HG02571 (cell line): ENCODE data around the gene ASPSCR1.
"Not testable (repeated sequence)": the region's sequence is repeated elsewhere in the genome, so short reads cannot be mapped to it uniquely, and the experiment has no call there.

ENCODE experiments used
- ATAC-seq: cut with Tn5 transposase; IDR thresholded peaks from one replicate; pipeline ENCODE4 v1.9.1; 2021; ENCODE audit warnings: mild to moderate bottlenecking, moderate library complexity; ENCODE audit not compliant: unreplicated experiment

ASPSCR1 gene

DNA sequence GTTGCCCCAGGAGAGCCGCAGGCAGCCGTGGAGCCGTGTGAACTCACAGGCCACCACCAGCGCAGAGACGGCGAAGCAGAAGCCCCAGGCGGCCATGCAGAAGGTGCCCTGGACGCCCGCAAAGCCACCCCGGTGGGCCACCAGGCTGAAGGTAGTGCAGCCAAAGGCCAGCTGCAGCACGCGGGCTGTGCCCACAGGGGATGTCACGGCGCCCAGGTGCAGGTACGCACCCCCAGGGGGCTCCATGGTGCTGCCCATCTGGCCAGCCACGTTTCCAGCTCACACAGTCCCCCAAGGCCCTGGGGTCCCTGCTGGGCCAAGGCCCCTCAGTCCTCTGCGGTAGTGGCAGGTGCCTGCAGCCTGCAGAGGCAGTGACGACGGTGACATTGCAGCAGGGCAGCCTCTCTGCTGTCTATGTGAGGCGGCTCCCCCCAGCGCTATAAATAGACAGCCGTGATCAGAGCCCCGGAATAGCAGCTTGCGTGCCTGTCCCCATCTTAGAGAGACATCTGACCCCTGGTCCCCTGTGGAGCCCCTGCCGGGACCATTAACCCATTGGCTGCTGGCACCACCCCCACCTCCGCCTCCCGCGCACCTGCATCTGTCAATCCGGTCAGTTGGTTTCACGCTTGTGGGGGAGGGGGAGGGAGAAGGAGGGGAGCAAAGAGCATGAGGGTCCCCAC, 35.8 kb upstream of the ASPSCR1 start:
- no peak for ATAC-seq

DNA sequence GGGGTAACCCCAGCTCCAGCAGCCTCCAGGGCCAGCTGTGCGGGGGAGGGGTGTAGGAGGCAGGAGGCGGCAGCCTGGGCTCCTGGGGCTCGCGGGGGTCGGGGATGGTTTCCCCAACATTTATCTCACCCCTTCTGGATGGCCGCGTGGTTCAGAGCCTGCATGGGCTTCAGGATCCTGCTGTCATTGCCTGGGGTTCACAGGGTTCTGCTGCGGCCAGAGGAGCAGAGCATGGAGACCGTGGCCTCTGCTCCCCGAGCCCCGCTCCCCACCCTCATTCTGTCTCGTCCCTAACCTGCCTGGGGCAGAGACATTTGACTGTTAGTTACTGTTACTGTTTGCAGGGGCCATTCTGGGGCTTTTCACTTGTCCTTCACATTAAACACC, 35.3 kb upstream of the ASPSCR1 start:
- ATAC-seq = no peak

DNA sequence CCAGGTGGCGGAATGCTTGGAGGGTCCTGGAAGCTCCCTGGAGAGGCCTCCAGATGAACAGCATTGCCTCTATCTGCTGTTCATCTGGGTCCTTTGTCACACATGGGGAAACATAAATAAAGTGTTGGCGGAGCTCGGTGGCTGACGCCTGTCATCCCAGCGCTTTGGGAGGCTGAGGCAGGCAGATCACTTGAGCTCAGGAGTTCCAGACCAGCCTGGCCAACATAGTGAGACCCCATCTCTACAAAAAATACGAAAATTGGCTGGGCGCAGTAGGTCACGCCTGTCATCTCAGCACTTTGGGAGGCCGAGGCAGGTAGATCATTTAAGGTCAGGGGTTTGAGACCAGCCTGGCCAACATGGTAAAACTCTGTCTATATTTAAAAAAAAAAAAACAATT, 32.6 kb upstream of the ASPSCR1 start:
- ATAC-seq = no peak

DNA sequence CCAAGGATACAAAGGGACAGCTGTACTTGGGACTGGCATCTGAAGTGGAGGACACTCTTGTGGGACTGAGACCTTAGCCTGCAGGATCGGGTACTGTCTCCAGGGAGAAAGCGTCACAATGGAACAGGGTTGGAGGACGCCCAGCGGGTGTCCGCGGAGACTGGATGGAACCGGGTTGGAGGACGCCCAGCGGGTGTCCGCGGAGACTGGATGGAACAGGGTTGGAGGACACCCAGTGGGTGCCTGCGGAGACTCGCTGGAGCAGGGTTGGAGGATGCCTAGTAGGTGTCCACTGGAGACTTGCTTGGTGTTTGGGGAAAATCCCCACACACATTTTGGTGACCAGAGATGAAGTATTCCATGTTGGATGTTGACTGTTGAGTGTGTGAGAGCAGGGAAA, 30.2 kb upstream of the ASPSCR1 start, which contains the start of gene MYADML2:
Gene MYADML2, minus strand, starts transcription at position 45 of the 400 bp plus-strand sequence. CDS start 5,492 bp downstream, outside the sequence.
- ATAC-seq = no peak

DNA sequence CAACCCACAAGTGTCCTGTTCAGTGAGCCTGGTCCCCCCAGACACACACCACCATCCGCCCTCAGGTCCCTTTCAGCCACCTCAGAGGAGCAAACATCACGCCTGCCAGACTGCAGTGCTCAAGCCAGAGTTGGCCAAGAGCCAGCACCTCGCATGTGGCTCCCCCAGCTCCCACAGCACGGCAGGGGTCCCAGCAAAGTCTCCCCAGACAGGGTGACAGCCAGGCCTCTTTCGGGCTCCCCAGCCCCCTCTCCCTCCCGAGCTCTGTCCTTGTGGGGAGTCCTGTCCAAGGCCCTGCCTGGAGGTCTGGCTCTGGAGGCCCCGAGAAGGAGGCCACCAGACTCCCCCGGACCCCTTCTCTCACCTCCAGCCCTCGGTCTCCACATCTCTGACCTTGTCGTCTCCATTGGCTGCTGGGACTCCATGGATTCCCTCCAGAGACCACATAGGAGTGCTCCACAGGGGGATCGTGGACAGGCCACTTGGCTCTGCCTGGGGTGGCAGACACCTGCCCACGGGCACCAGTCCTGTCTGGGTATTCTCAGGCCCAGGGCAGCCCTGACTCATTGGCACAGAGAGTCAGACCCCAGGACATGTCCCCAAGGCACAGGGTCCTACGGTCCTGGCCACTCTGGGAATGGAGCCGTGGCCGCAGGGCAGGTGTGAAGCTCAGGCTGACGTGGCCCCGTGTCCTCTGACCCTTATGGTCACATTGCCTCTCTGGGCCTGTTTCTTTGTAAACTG, 28.6 kb upstream of the ASPSCR1 start:
- no peak for ATAC-seq

DNA sequence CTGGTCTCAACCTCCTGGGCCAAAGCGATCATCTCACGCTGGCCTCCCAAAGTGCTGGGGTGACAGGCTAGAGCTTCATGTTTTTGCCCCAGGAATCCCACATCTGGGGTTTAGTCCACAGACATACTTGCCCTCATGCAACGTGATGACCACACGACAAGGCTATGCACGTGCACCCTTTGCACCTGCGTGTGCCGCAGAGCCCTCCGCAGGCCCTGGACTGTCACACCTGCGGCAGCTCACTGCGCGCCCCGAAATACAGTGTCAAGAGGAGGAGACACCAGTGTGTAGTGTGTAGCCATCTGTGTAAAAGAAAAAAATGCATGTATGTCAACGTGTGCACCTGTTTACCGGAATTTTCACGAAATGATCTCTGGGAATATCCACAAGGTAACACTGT, 26.9 kb upstream of the ASPSCR1 start:
- no peak for ATAC-seq

DNA sequence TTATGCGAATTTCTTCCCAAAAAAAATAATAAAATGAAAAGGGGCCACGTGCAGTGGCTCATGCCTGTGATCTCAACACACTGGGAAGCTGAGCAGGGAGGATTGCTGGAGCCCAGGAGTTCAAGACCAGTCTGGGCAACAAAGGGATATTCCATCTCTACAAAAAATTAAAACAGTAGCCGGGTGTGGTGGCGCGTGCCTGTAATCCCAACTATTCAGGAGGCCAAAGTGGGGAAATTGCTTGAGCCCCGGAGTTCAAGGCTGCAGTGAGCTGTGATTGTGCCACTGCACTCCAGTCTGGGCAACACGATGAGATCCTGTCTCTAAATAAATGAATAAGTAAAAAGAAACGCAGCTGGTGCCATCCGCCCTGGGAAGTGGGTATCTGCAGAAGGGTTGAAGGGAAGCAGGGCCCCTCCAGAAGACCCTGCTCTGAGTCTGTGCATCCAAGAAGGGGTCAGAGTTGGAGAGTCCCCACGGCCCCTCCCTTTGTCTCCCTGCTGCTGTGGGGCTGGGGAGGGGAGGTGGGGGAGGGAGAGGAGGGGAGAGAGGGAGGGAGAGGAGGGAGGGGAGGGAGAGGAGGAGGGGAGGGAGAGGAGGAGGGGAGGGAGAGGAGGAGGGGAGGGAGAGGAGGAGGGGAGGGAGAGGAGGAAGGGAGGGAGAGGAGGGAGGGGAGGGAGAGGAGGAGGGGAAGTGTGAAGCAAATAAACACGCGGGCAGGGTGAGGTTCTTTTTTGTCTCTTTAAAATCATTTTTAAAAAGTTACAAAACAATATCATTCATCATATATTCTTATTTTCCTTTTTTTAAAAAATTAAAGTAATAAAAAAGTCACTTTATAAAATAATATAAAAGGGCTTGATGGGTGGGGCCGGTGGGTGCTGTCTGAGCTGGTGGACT, 25.4 kb upstream of the ASPSCR1 start:
- ATAC-seq = no peak

DNA sequence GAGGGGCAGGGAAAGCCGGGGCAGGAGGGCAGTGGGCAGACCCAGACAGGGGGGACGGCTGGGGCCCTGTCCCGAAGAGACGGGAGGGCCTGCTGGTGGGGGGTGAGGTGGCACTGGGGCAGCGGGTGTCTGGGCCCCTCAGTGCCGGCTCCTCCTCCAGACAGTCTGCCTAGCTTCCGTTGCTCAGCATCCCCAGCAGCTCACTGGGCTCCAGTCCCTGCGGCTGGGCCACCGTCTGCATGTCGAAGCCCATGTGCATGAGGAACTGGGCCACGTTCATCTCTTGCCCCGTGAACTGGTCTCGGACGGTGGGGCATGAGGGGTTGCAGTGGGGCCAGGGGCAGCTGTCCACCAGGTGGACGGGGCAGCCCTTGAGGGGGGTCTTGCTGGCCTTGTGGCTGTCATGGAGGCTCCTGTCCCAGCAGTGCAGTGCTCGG, 24.6 kb upstream of the ASPSCR1 start:
- ATAC-seq = no peak

DNA sequence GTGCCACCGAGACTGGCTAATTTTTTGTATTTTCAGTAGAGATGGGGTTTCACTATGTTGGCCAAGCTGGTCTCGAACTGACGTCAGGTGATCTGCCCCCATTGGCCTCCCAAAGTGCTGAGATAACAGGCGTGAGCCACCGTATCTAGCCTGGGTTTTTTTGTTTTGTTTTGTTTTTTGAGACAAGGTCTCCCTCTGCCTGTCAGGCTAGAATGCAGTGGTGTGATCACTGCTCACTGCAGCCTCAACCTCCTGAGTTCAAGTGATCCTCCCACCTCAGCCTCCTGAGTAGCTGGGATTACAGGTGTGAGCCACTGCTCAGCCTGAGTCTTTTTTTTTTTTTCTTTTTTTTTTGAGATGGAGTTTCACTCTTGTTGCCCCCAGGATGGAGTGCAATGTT, 24.0 kb upstream of the ASPSCR1 start:
- not testable (repeated sequence) for ATAC-seq

DNA sequence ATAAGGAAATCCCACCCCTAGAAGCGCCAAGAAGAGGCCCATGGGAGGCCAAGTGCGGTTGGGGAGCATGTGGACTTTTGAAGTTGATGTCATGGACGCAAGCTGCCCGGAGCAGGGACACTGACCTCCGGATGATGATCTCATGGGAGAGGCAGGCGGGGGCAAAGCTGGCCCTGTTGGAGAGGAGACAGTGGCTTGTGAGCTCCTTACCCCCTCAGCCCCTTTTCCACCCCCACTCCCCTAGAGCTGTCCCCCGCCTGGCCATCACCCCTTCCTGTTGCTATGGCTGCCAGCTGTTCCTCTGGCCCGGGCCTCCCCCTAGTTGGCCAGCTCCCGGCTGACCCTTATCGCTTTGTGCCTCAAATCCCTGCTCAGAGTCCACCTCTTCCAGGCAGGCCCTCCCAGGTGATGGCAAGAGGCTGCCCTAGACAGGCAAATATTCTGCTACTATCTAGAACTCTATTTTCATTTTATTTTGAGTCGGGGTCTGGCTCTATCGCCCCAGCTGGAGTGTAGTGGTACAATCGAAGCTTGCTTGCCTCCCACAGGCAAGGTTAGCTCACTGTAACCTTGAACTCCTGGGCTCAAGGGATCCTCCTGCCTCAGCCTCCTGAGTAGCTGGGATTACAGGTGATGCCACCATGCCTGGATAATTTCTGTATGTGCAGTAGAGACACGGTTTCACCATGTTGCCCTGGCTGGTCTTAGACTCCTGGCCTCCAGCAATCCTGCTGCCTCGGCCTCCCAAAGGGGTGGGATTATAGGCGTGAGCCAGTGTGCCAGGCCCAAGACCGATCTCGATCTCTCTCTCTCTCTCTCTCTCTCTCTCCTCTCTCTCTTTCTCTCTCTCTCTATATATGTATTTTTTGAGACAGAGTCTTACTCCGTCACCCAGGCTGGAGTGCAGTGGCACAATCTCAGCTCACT, 23.0 kb upstream of the ASPSCR1 start:
- no peak for ATAC-seq

DNA sequence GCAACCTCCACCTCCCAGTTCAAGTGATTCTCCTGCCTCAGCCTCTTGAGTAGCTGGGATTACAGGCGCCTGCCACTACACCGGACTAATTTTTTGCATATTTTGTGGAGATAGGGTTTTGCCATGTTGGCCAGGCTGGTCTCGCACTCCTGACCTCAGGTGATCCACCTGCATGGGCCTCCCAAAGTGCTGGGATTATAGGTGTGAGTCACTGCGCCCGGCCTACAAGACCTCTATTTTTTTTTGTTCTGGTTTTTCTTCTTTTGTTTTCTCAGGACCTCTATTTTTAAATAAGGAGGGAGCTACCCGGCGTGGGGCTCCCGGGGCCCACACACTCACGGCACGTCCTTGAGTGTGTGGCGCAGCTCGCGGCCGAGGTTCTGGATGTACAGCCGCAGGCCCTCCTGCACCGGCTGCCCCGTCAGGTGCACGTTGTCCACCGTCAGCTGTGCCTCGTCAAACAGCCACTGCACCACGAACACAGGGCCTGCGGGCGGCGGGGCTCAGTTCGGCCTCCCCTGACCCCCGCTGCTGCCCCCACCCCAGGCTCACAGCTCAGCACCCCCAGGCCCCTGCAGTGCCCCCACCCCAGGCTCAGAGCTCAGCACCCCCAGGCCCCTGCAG, 22.3 kb upstream of the ASPSCR1 start:
- ATAC-seq = no peak

DNA sequence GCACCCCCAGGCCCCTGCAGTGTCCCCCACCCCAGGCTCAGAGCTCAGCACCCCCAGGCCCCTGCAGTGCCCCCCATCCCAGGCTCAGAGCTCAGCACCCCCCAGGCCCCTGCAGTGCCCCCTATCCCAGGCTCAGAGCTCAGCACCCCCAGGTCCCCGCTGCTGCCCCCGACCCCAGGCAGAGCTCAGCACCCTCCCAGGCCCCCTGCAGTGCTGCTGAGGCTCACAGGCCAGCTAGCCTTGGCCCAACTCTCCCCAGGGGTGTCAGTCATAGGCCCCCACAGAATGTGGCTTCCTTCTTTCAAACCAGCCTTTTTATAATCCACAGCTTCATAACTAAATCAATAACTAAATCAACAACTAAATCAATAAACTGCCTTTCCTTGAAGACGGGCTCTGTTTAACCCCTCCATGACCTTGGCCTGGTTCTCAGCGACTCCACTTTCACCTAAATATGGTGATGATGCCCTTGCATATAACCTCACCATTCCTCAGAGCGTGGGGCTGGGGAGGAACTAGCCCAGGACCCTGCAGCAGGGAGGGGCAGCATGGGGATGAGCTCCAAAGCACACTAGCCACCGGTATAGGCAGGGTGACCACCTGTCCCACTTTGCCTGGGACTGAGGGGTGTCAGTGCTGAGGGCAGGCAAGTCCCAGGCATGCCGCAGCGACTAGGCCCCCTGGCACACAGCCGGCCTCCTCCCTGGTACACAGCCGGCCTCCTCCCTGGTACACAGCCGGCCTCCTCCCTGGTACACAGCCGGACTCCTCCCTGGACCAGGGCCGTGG, 21.5 kb upstream of the ASPSCR1 start:
- no peak for ATAC-seq

DNA sequence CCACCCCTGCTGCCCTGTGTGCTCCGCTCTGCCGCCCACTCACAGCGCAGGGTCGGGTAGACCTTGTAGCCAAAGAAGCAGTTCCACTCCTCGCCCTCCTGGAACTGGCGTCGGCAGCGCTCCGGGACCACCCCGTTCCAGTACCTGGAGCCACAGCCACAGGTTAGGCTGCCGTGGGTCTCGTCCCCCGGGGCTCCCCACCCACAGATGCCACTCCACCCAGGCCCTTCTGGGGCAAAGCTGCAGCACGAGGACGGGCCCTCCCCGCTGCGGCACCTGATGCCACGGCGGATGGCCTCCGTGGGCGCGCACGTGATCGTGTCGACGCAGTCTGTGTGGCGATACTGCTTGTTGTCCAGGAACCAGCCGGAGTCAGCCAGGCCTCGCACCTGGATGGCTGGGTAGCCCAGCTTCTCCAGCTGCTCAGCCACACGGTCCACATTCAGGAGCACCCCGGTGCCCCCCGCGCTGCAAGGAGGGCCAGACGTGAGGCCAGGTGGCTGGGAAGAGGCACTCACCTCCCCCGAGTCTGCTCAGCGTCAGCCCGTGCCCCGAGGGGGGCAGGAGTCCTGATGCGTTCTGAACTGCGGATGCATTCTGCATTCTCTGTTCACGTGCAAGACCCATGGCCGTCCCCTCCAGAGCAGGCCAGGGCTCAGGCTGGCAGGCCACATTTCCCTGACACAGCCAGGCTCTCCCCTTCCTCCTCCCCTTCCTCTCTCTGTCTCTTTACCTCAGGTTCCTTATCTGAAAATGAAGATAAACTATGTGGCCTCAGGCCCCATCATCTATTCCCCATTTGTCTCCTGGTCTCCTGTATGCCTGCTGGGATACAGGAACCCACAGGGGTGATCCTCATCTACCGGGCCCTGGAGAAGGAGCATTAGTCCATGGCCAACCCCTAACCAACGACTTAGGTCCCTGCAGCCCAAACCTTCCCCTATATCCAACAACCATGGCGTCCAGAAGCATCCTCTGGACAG, 20.5 kb upstream of the ASPSCR1 start:
- ATAC-seq = no peak

DNA sequence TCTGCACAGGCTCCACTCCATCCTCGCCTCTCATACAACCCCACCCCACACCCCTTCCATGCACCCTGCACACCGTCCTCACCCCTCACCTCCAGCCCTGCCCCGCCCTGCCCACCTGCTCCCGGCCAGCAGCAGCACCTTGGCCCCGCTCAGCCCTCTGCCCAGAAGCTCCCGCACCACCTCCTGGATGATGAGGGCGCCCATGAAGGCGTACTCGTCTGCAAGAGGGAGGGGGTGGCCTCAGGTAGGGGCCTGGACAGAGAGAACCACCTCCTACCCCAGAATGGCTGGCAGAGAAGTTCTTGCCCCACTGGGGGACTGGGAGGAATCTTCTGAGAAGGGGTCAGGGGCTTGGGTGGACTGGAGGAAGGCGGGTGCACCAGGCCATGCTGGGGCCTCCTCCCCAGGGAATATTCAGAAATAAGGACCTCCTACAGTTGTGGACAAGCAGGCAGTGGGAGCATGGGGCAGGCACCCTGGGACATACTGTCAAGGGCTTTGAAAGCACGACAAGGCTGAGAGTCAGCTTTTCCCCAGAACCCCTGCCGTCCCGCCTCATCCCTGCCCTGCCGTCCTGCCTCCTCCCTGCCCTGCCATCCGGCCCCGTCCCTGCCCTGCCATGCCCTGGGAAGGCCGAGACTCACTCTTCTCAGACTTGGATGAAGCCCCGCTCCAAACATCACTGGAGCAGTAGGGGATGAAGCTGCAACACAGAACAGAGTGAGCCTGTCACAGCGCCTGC, 19.6 kb upstream of the ASPSCR1 start:
- ATAC-seq = no peak

DNA sequence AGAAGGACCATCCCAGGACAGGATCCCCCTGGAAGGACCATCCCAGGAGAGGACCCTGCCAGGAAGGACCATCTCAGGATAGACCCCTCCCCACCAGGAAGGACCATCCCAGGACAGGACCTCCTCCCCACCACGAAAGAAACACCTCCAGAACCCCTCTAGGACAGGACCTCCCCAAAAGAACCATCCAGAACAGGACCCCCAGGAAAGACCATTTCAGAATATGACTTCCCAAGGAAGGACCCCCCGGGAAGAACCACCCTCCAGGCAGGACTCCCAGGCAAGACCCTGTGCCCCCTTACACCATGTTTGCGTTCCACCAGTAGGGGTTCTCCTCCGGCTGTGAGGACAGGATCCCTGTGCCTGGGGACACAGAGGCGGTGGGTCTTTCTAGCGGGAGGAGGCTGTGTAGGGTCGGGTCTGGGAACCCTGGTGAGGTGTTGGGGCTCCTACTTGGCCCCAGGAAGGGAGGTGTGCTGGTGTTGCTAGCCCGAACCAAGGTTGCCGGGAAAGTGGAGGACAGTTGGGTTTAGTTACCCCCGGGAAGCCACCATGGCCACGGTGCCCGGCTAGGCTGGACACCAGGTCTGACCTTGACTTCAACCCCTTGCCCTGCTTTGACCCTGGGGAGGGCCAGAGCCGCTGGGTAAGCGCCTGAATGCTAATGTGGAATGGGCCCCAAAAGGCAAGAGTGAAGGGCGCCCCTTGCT, 18.6 kb upstream of the ASPSCR1 start:
- no peak for ATAC-seq

DNA sequence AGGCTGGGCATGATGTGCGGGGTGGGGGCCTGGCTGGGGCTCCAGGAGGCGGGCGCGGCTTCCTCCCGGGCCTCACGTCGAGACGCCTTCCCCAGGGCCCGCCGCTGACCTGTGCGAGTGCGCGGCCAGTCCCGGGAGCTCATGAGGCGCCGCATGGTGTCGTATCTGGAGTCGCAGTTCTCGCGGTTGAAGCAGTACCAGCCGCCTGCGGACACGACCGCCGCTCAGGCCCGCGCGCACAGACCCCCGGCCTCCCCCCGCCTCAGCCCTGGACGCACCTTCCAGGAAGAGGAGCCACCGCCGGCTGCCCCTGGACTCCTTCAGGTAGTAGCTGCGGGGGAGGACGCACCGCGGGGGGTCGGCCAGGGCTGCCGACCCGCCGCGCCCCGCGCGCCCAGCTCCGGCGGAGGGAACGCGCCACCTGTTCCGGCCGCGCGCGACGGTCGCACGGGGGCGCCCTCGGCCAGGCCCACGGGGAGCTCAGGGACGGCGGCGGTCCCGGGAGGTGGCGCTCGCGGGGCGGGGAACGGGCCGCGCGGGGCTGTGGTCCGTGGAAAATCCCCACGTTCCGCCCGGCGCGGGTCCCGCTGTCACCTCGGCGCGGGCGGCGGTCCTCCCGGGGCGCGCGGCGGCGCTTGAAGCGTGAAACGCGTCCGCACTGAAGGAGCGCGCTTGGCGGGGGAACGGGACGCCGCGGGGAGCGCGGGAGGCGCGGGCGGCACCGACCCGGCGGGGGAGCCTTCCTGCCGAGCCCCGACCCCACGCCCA, 17.9 kb upstream of the ASPSCR1 start:
- ATAC-seq = no peak
